Liver (tissue), 9 donors: ENCODE results near the gene DIPK1B. TPM values are rescaled to one million over a fixed set of nuclear protein-coding genes. Genes with fewer than 3 reads are reported as not detected.

Experiments
- DNase-seq: peaks from one replicate; pipeline ENCODE4 v3.0.0-alpha.2; 2017; ENCODE audit warnings: low spot score
- H3K27ac ChIP-seq, 2 donors: one replicate each; pipeline ENCODE4 v1.7.0; 2013; ENCODE audit warnings: inconsistent platforms in 2 of 2, low read length in 2 of 2, control low read depth in 1 of 2, low read depth in 1 of 2, mild to moderate bottlenecking in 1 of 2
- H3K27me3 ChIP-seq, 4 donors: one replicate each; pipeline versions ENCODE4 v1.6.1 to v1.7.0; 2013; ENCODE audit warnings: low read length in 3 of 4, inconsistent platforms in 1 of 4, mild to moderate bottlenecking in 1 of 4, moderate library complexity in 1 of 4; ENCODE audit not compliant: control insufficient read depth in 4 of 4, insufficient read depth in 4 of 4
- H3K36me3 ChIP-seq, 4 donors: one replicate each; pipeline versions ENCODE4 v1.6.1 to v1.7.0; 2013; ENCODE audit warnings: low read length in 3 of 4, mild to moderate bottlenecking in 3 of 4, low read depth in 1 of 4, moderate library complexity in 1 of 4; ENCODE audit not compliant: control insufficient read depth in 4 of 4, insufficient read depth in 3 of 4
- H3K4me1 ChIP-seq, 4 donors: one replicate each; pipeline versions ENCODE4 v1.6.1 to v1.7.0; 2013; ENCODE audit warnings: low read length in 3 of 4, mild to moderate bottlenecking in 3 of 4, moderate library complexity in 1 of 4; ENCODE audit not compliant: control insufficient read depth in 4 of 4, insufficient read depth in 4 of 4
- H3K4me3 ChIP-seq, 3 donors: one replicate each; pipeline versions ENCODE4 v1.6.1 to v1.7.0; 2013; ENCODE audit warnings: low read length in 3 of 3, control low read depth in 1 of 3, low read depth in 1 of 3, mild to moderate bottlenecking in 1 of 3
- H3K9ac ChIP-seq, 2 donors: one replicate each; pipeline ENCODE4 v1.7.0; 2013; ENCODE audit warnings: low read length in 2 of 2, mild to moderate bottlenecking in 2 of 2, moderate library complexity in 2 of 2, control low read depth in 1 of 2, low read depth in 1 of 2
- H3K9me3 ChIP-seq, 4 donors: one replicate each; pipeline versions ENCODE4 v1.6.1 to v1.7.0; 2013; ENCODE audit warnings: low read length in 3 of 4; ENCODE audit not compliant: control insufficient read depth in 4 of 4
- ATF3 ChIP-seq: IDR thresholded peaks from 2 replicates; pipeline ENCODE4 v1.6.1; 2016; ENCODE audit warnings: antibody characterized with exemption
- CTCF ChIP-seq: fragments of 150-350 bp; IDR thresholded peaks from 2 replicates; pipeline ENCODE4 v1.5.1; 2017; ENCODE audit warnings: improper control_type of control experiment, low read depth, low read length; ENCODE audit not compliant: missing input control
- EGR1 ChIP-seq, 2 donors: IDR thresholded peaks; 2 replicates each; pipeline ENCODE4 v1.6.1; 2016 to 2018; ENCODE audit warnings: antibody characterized with exemption in 2 of 2, low read depth in 2 of 2
- FOXA1 ChIP-seq: IDR thresholded peaks from 2 replicates; pipeline ENCODE4 v1.6.1; 2016; ENCODE audit warnings: antibody characterized with exemption
- FOXA2 ChIP-seq: IDR thresholded peaks from 2 replicates; pipeline ENCODE4 v1.6.1; 2016; ENCODE audit warnings: antibody characterized with exemption
- HNF4A ChIP-seq, 2 donors: conservative IDR thresholded peaks; 2 replicates each; pipeline ENCODE4 v1.6.1; 2016; ENCODE audit warnings: antibody characterized with exemption in 2 of 2, mild to moderate bottlenecking in 2 of 2
- HNF4G ChIP-seq: IDR thresholded peaks from 2 replicates; pipeline ENCODE4 v1.6.1; 2016; ENCODE audit warnings: antibody characterized with exemption
- JUND ChIP-seq, 2 donors: IDR thresholded peaks; 2 replicates each; pipeline ENCODE4 v1.6.1; 2016; ENCODE audit warnings: antibody characterized with exemption in 2 of 2
- MAX ChIP-seq: IDR thresholded peaks from 2 replicates; pipeline ENCODE4 v1.6.1; 2016; ENCODE audit warnings: antibody characterized with exemption
- NR2F2 ChIP-seq: IDR thresholded peaks from 2 replicates; pipeline ENCODE4 v1.6.1; 2016; ENCODE audit warnings: antibody characterized with exemption
- RAD21 ChIP-seq, 2 donors: IDR thresholded peaks; 2 replicates each; pipeline ENCODE4 v1.6.1; 2016; ENCODE audit warnings: antibody characterized with exemption in 2 of 2, mild to moderate bottlenecking in 2 of 2
- REST ChIP-seq: IDR thresholded peaks from 2 replicates; pipeline ENCODE4 v1.6.1; 2016; ENCODE audit warnings: antibody characterized with exemption, mild to moderate bottlenecking
- RXRA ChIP-seq, 2 donors: IDR thresholded peaks; 2 replicates each; pipeline ENCODE4 v1.6.1; 2017 to 2018; ENCODE audit warnings: antibody characterized with exemption in 2 of 2, mild to moderate bottlenecking in 1 of 2
- SP1 ChIP-seq: IDR thresholded peaks from 2 replicates; pipeline ENCODE4 v1.6.1; 2018; ENCODE audit warnings: antibody characterized with exemption, mild to moderate bottlenecking
- TAF1 ChIP-seq: conservative IDR thresholded peaks from 2 replicates; pipeline ENCODE4 v1.6.1; 2016; ENCODE audit warnings: antibody characterized with exemption, mild to moderate bottlenecking
- YY1 ChIP-seq: IDR thresholded peaks from 2 replicates; pipeline ENCODE4 v1.6.1; 2016; ENCODE audit warnings: antibody characterized with exemption, mild to moderate bottlenecking
- ZBTB33 ChIP-seq: IDR thresholded peaks from 2 replicates; pipeline ENCODE4 v1.6.1; 2016; ENCODE audit warnings: antibody characterized with exemption
- WGBS: extraction: QIAGEN DNeasy Blood & Tissue Kit; methylation state at CpG from one replicate; pipeline ENCODE4 v1.1.7; 2013; 5-methylcytosine and 5-hydroxymethylcytosine counted together
- polyA plus RNA-seq, 2 donors: library from polyadenylated mRNA; stranded (reverse) in 1 of 2; unstranded in 1 of 2; fragments of 200-250 nt in 1 of 2; fragments of >200 nt in 1 of 2; fragmentation: Nextera tagmentation in 1 of 2; extraction: Ambion mirVana in 1 of 2; gene quantifications; one replicate each; pipeline versions ENCODE4 v1.2.1 to v1.2.3, GENCODE V29; 2013 to 2015
- total RNA-seq, 2 donors: library from RNA; depleted of rRNA; stranded (reverse); fragments of >200 nt; gene quantifications; one replicate each; pipeline ENCODE4 v1.2.3, GENCODE V29; 2014
- donor health status: healthy.
- donor health status: healthy.
- donor health status: healthy.
- donor health status: healthy.
- donor health status: healthy.

DIPK1B gene
- total and polyA plus RNA-seq, 4 donors: 2.3 to 19.7 (median 5.2) TPM

GRCh38 chr9:136739509-136739908 is 27.1 kb downstream of the DIPK1B start:
- Histone ChIP-seq H3K27ac (no peak overlapping the region), H3K9me3 (no peaks in the 10 kb centered on the region), H3K4me1 (peaks cover 0 to 12% (median 4%) of the 10 kb centered on the region in 4 donors), H3K27me3 (no peaks in the 10 kb centered on the region), H3K4me3 (no peak overlapping the region), H3K9ac (no peak overlapping the region), H3K36me3 (no peaks in the 10 kb centered on the region)
- TF ChIP-seq HNF4G (no peak), ATF3 (no peak), EGR1 (IDR thresholded peaks at IDR 0.05; ENCODE audit: low read depth in 2 of 2) (no peak), HNF4A (conservative IDR thresholded peaks at IDR 0.05) (no peak), TAF1 (no peak), SP1 (no peak), MAX (no peak), RXRA (IDR thresholded peaks at IDR 0.05) (no peak), RAD21 (IDR thresholded peaks at IDR 0.05) (no peak), REST (no peak), JUND (IDR thresholded peaks at IDR 0.05) (no peak), NR2F2 (no peak), FOXA1 (no peak), FOXA2 (no peak), YY1 (no peak), ZBTB33 (no peak), CTCF (no peak)
- DNase-seq: no peak
- 90% methylated on average over 23 of the region's 23 CpGs for WGBS

GRCh38 chr9:136740069-136740468 is 27.7 kb downstream of the DIPK1B start:
- Histone ChIP-seq H3K9me3 (no peaks in the 10 kb centered on the region), H3K4me3 (no peak overlapping the region), H3K9ac (no peak overlapping the region), H3K27ac (no peak overlapping the region), H3K27me3 (no peaks in the 10 kb centered on the region), H3K36me3 (no peaks in the 10 kb centered on the region), H3K4me1 (peaks cover 0 to 12% (median 4%) of the 10 kb centered on the region in 4 donors)
- no peak for TF ChIP-seq JUND (IDR thresholded peaks at IDR 0.05)
- no peak for TF ChIP-seq EGR1 (IDR thresholded peaks at IDR 0.05; ENCODE audit: low read depth in 2 of 2)
- TF ChIP-seq FOXA2: no peak
- no peak for TF ChIP-seq HNF4A (conservative IDR thresholded peaks at IDR 0.05)
- TF ChIP-seq FOXA1: no peak
- no peak for TF ChIP-seq ATF3
- no peak for TF ChIP-seq HNF4G
- no peak for TF ChIP-seq RAD21 (IDR thresholded peaks at IDR 0.05)
- TF ChIP-seq NR2F2: no peak
- no peak for TF ChIP-seq TAF1
- WGBS: 88% methylated on average over 11 of the region's 11 CpGs
- DNase-seq: no peak
